ENCODE measurements around the gene CTRB1.
"Not testable (repeated sequence)": the region's sequence is repeated elsewhere in the genome, so short reads cannot be mapped to it uniquely, and the experiment has no call there.

Gene CTRB1

GRCh38 chr16:75257886-75258806 lies 39.4 kb downstream of the CTRB1 start:
- no peak for DNase-seq

GRCh38 chr16:75258807-75259141 lies 40.0 kb downstream of the CTRB1 start:
- peak in 2 of 3 experiments; percentile 5 to 12 for DNase-seq

- DNase-seq = no peak
Measured at GRCh38 chr16:75260851-75261589, 42.2 kb downstream of the CTRB1 start.

GRCh38 chr16:75261590-75262078 lies 42.8 kb downstream of the CTRB1 start:
- no peak for DNase-seq

- DNase-seq = no peak
Measured at GRCh38 chr16:75262104-75262799, 43.5 kb downstream of the CTRB1 start.

GRCh38 chr16:75262800-75263127 lies 44.0 kb downstream of the CTRB1 start:
- DNase-seq = no peak

- no peak for DNase-seq
Measured at GRCh38 chr16:75263291-75263962, 44.6 kb downstream of the CTRB1 start.

- DNase-seq = no peak
Measured at GRCh38 chr16:75263963-75264445, 45.2 kb downstream of the CTRB1 start.

- peak in 2 of 3 experiments; percentile 45 to 58 for DNase-seq
Measured at GRCh38 chr16:75264457-75264998, 45.7 kb downstream of the CTRB1 start.

- peak in 2 of 3 experiments; percentile 45 to 56 for DNase-seq
Measured at GRCh38 chr16:75264999-75265910, 46.5 kb downstream of the CTRB1 start.

GRCh38 chr16:75265911-75266701 lies 47.3 kb downstream of the CTRB1 start:
- peak; percentile 53 to 80 (median 63) for DNase-seq

- peak in 1 of 3 experiments; percentile 18 for DNase-seq
Measured at GRCh38 chr16:75266738-75267630, 48.2 kb downstream of the CTRB1 start.

- DNase-seq = peak; percentile 56 to 82 (median 80)
Measured at GRCh38 chr16:75267631-75268264, 49.0 kb downstream of the CTRB1 start.

GRCh38 chr16:75269358-75269757 lies 50.6 kb downstream of the CTRB1 start:
- not testable (repeated sequence) for DNase-seq

- no peak for DNase-seq
Measured at GRCh38 chr16:75271441-75272096, 52.8 kb downstream of the CTRB1 start.

- DNase-seq = no peak
Measured at GRCh38 chr16:75272097-75272551, 53.3 kb downstream of the CTRB1 start.

GRCh38 chr16:75272629-75273028 lies 53.8 kb downstream of the CTRB1 start:
- not testable (repeated sequence) for DNase-seq
